NCI-H187 treated with DMSO at 0.1 percent for 48 hours (cell line): ENCODE data around the gene SPATA25.
"Not testable (repeated sequence)": the region's sequence is repeated elsewhere in the genome, so short reads cannot be mapped to it uniquely, and the experiment has no call there.

Source experiments
- DNase-seq: peaks from one replicate; lab custom pipeline; 2025; lab: John Stamatoyannopoulos, UW

Gene SPATA25, protein sequence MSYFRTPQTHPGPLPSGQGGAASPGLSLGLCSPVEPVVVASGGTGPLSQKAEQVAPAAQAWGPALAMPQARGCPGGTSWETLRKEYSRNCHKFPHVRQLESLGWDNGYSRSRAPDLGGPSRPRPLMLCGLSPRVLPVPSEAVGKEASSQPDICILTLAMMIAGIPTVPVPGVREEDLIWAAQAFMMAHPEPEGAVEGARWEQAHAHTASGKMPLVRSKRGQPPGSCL

DNA sequence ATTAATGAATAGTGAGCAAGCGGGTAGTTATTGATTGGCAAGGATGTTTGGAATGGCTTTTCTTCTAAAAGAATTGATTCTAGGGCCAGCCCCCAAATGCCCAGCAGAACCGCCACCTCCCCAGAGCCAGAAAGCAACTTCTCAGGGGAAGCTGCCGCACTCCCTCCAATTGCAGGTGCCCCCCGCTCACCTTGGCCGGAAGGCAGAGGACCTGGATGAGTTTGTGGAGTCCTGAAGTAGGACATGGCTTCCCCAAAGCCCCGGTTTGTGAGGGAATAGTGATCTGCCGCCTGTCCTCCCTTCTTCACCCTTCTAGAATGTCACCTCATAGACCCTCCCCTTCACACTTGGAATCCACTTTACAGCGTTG is at the start of gene SPATA25:
Gene SPATA25, minus strand, starts transcription at position 277 of the 370 bp plus-strand sequence. Its CDS starts 32 bp downstream, at position 245.
- no peak for DNase-seq

GRCh38 chr20:45935416-45936046 is 48.1 kb upstream of the SPATA25 start:
- no peak for DNase-seq

GRCh38 chr20:45934586-45935415 is 47.4 kb upstream of the SPATA25 start, which contains the start of gene PCIF1:
Gene PCIF1 (plus strand): TSS chr20:45934683. CDS start chr20:45939000, 4,317 bp downstream.
- peak; percentile 50 for DNase-seq

- no peak for DNase-seq
These were observed 46.7 kb upstream of the SPATA25 start for GRCh38 chr20:45934046-45934585.

DNA sequence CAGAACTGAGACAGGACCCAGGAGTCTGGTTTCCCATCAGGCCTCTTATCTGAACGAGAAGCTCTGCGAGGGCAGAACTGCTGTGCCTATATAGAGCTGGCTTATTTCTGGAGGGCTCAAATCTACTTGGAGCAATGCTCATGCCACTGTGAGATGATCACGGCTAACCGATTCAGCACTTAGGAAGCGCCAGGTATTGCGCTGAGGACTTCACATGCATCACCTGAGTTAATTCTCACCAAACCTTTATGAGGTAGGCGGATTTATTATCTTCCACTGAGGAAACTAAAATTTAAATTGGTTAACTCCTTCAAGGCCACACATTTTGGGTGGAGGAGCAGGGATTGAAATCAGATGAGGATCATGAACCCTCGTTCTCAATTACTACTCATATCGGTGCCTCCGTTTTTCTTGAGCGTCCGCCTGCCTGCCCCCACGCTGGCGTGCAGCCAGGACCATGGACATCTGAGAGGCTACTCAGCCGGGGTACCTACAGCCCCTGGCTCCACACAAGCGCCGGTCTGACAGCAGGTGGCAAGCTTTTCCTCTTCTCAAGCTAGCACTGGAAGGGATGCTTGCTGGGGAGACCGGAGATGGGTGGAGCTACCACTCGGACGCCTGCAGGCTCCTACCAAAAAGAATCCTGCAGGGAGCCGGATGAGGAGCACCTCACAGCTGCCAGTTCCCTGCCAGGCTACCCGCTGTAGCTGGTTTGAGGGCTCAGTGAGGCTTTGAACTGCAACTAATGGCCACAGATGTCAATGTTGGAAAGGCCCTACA is 46.0 kb upstream of the SPATA25 start:
- DNase-seq, result peak; percentile 59

GRCh38 chr20:45931680-45932079 is 44.3 kb upstream of the SPATA25 start:
- not testable (repeated sequence) for DNase-seq

DNA sequence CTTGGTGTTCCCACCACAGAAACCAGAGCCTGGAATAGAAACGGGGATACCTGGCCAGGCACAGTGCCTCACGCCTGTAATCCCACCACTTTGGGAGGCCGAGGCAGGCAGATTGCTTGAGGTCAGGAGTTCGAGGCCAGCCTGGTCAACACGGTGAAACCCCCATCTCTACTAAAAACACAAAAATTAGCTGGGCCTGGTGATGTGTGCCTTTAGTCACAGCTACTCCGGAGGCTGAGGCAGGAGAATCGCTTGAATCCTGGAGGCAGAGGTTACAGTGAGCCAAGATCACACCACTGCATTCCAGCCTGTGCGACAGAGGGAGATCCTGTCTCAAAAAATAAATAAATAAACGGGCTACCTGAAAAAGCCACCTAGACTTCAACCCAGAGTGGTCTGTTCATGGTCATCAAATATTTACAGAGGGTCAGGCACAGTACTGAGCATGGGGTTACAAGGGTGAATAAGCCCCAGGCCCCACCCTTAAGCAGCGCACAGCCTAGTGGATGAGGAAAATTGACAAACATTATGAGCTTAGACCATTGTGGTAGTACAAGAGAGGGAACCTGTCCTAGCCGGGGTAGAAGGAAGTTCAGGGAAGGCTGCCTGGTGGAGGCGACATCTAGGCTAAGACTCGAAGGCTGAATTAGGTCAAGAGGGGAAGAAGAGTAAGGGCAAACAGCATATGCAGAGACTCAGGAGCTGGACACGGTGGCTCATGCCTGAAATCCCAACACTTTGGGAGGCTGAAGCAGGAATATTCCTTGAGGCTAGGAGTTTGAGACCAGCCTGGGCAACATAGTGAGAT is 39.9 kb upstream of the SPATA25 start:
- no peak for DNase-seq

GRCh38 chr20:45926731-45927070 is 39.3 kb upstream of the SPATA25 start:
- no peak for DNase-seq

DNA sequence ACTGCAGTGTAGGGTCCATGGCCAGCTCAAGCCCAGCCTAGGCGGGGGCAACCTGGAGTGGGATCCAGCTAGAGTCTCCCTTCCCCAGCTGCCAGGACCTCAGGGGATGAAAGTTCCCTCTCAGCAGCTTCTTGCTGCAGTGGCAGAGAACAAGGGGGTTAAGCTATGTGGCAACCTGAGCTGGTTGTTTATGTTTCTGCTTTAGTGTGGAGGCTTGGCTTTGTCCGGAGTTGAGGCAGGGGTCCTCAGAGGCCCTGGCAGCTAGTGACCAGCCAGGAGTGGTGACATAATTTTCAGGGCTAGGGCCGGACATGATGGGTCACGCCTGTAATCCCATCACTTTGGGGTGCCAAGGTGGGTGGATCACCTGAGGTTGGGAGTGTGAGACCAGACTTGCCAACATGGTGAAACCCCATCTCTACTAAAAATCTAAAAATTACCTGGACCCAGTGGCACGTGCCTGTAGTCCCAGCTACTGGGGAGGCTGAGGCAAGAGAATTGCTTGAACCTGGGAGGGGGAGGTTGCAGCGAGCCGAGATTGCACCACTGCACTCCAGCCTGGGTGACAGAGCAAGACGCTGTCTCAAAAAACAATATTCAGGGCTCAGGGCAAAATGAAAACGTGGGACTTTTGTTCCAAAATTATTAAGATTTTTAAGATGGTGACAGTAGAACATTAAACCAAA is 38.5 kb upstream of the SPATA25 start:
- DNase-seq, result no peak

- DNase-seq, result no peak
These were observed 37.2 kb upstream of the SPATA25 start for GRCh38 chr20:45924391-45925261.

DNA sequence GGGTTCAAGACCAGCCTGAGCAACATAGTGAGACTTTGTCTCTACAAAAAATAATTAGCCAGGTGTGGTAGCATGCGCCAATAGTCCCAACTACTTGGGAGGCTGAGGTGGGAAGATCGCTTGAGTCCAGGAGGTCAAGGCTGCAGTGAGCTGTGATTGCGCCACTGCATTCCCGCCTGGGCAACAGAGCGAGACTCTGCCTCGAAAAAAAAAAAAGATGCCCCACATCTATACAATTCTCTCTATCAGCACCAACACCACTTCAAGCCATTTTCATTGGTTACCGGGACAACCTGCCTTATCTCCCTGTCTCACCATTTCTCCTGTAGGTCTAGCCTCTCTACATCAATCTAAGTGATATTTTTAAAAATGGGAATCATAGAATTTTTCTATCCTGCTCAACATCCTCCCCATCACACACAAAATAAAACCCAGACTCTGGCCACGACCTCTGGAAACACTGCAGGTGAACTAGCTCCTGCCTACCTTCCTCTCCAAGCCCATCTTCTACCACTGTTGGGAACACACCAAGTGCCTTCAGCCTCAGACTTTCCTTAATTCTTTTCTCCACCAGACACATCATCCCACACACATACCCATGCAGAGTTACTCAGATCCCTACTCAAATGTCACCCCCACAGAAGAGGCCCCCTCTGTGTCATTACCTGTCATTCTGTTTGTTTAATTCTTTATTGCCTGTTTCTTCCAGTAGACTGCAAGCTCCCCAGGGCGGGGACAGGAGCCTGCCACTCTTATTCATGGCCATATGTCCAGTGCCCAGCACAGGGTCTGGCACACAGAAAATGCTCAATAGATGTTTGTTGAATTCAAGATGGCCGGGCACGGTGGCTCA is 34.1 kb upstream of the SPATA25 start:
- no peak for DNase-seq

GRCh38 chr20:45920462-45921336 is 33.3 kb upstream of the SPATA25 start:
- no peak for DNase-seq

GRCh38 chr20:45919542-45920399 is 32.3 kb upstream of the SPATA25 start:
- no peak for DNase-seq

GRCh38 chr20:45918779-45919537 is 31.5 kb upstream of the SPATA25 start:
- no peak for DNase-seq

GRCh38 chr20:45918182-45918737 is 30.8 kb upstream of the SPATA25 start:
- no peak for DNase-seq

DNA sequence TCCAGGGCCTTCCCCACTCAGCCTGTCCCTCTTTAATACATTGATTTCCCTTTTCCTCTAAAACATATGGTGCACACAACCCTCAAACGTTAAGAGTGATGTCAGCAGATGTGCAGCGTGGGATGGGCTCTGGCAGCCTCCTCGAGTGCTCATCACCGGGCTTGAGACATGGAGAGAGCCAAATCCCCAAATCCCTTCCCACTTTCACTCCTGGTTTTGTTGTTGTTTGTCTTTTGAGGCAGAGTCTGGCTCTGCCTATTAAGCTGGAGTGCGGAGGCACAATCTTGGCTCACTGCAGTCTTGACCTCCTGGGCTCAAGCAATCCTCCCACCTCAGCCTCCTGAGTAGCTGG is 30.3 kb upstream of the SPATA25 start:
- DNase-seq, result no peak
